Activated T-helper 17 cell treated with anti-CD3 and anti-CD28 coated beads, Interleukin-2, amount 50 U/mL, for 72 hours (primary cell): ENCODE data around the gene ATP5PO. TPM values are rescaled to one million over a fixed set of nuclear protein-coding genes. Genes with fewer than 3 reads are reported as not detected.
"Not testable (repeated sequence)": the region's sequence is repeated elsewhere in the genome, so short reads cannot be mapped to it uniquely, and the experiment has no call there.

ENCODE experiments used
- ATAC-seq: fragments of 150-1000 bp; cut with Tn5 transposase; replicated peaks from 2 replicates; pipeline ENCODE4 v1.10.0; 2021; ENCODE audit warnings: mild to moderate bottlenecking, moderate library complexity
- H3K27ac Mint-ChIP-seq: one replicate; pipeline ENCODE4 v1.8.0; 2022; ENCODE audit warnings: mixed read lengths
- H3K27me3 Mint-ChIP-seq: one replicate; pipeline ENCODE4 v1.8.0; 2022; ENCODE audit warnings: mixed read lengths
- H3K36me3 Mint-ChIP-seq: one replicate; pipeline ENCODE4 v1.8.0; 2022; ENCODE audit warnings: low read depth, mild to moderate bottlenecking, mixed read lengths
- H3K4me1 Mint-ChIP-seq: one replicate; pipeline ENCODE4 v1.8.0; 2022; ENCODE audit warnings: mixed read lengths
- H3K4me3 Mint-ChIP-seq: one replicate; pipeline ENCODE4 v1.8.0; 2022; ENCODE audit warnings: mild to moderate bottlenecking, mixed read lengths
- H3K9me3 Mint-ChIP-seq: one replicate; pipeline ENCODE4 v1.8.0; 2022; ENCODE audit warnings: mixed read lengths
- total RNA-seq, 2 donors: library from RNA; stranded (reverse); gene quantifications; one replicate each; pipeline ENCODE4 v1.2.3, GENCODE V29; 2022

The ATP5PO gene
- total RNA-seq, 2 donors from 2014 or later, result 203 to 227 TPM

DNA sequence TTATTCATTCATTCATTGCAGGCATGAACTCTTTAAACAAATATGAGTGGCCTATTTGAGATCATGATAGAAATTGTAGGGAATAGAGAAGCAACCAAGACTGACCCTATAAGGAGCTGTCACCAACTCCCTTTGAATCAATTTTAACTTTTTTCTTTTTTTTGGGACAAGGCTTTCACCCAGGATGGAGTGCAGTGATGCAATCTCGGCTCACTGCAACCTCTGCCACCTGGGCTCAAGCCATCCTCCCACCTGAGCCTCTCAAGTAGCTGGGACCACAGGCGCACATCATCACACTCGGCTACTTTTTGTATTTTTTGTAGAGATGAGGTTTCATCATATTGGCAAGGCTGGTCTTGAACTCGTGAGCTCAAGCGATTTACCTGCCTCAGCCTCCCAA is 17.1 kb upstream of the ATP5PO start:
- Mint-ChIP-seq H3K4me3 (peak overlapping the region; percentile 92), H3K9me3 (peaks cover 3% of the 10 kb centered on the region), H3K27ac (peak overlapping the region; percentile 98), H3K4me1 (peaks cover 4% of the 10 kb centered on the region), H3K27me3 (no peaks in the 10 kb centered on the region), H3K36me3 (peaks cover 64% of the 10 kb centered on the region)
- no peak for ATAC-seq

DNA sequence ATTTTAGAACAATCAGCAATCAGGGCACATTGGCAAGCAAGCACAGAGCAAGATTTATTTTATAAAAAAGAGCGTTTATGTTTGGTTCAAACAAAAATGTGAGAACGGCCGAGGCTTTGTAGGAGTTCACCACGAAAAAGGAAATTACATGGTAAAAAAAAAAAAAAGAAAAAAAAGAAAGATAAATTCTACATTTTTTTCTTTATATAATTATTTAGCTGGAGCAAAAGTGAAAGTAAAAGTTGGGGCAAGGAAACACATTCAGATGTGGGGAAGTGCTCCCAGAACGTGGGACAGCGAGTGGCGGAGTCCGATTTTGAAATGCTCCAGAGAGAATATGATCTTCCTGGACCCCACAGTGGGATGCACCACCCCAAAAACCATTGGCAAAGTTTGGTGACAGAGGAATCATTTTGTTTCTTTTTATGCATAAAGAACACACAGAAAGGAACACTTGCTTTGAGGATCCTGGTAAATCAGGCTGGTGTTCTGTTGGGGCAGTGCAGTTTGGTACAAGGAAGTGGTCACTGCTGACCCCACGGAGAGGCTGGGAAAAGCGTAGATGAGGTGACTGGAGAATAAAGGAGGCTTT is 16.3 kb upstream of the ATP5PO start:
- peak; percentile 23 for ATAC-seq
- H3K36me3 Mint-ChIP-seq, result peaks cover 58% of the 10 kb centered on the region
- peak overlapping the region; percentile 92 for H3K4me3 Mint-ChIP-seq
- H3K27me3 Mint-ChIP-seq, result no peaks in the 10 kb centered on the region
- peaks cover 3% of the 10 kb centered on the region for H3K9me3 Mint-ChIP-seq
- H3K4me1 Mint-ChIP-seq, result peaks cover 4% of the 10 kb centered on the region
- peak overlapping the region; percentile 98 for H3K27ac Mint-ChIP-seq

DNA sequence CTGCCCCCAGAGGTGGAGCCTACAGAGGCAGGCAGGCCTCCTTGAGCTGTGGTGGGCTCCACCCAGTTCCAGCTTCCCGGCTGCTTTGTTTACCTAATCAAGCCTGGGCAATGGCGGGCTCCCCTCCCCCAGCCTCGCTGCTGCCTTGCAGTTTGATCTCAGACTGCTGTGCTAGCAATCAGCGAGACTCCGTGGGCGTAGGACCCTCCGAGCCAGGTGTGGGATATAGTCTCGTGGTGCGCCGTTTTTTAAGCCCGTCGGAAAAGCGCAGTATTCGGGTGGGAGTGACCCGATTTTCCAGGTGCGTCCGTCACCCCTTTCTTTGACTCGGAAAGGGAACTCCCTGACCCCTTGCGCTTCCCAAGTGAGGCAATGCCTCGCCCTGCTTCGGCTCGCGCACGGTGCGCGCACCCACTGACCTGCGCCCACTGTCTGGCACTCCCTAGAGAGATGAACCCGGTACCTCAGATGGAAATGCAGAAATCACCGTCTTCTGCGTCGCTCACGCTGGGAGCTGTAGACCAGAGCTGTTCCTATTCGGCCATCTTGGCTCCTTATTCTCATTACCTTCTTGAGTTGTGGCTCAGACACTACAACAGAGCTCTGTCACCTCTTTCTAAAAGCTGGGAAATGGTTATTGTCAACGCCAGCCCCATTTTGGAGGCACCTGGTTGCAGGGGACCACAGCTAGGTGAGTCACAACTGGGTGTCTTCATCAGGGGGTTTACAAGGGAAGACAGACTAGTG is 15.6 kb upstream of the ATP5PO start:
- ATAC-seq, result peak; percentile 92
- H3K27me3 Mint-ChIP-seq, H3K4me1 Mint-ChIP-seq, H3K9me3 Mint-ChIP-seq: not testable (repeated sequence)
- Mint-ChIP-seq H3K27ac (peak overlapping the region; percentile 98), H3K36me3 (peaks cover 51% of the 10 kb centered on the region), H3K4me3 (peak overlapping the region; percentile 92)

- not testable (repeated sequence) for ATAC-seq, H3K9me3 Mint-ChIP-seq, H3K27ac Mint-ChIP-seq, H3K27me3 Mint-ChIP-seq, H3K4me3 Mint-ChIP-seq, H3K4me1 Mint-ChIP-seq, H3K36me3 Mint-ChIP-seq
These were observed 10.6 kb upstream of the ATP5PO start for GRCh38 chr21:33926248-33926647.

DNA sequence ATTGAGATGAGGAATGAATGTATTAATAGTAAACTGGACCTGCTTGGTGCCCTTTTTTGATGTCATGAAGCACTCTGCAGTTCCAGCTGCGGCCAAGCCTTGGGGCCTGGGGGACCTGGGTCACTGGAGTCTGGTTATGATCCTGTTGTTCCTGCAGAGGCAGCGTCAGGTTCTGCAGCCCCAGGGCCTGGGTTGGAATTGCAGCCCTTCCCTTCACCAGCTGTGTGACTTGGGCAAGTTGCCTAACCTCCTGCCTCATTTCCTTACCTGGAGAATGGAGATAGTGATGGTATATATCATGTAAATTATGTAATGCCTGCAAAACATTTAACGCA is 9.1 kb upstream of the ATP5PO start:
- no peaks in the 10 kb centered on the region for H3K27me3 Mint-ChIP-seq
- ATAC-seq, result no peak
- H3K4me1 Mint-ChIP-seq, result peaks cover 4% of the 10 kb centered on the region
- no peaks in the 10 kb centered on the region for H3K9me3 Mint-ChIP-seq
- no peak overlapping the region for H3K27ac Mint-ChIP-seq
- H3K4me3 Mint-ChIP-seq, result no peak overlapping the region
- no peaks in the 10 kb centered on the region for H3K36me3 Mint-ChIP-seq

GRCh38 chr21:33924079-33924765 is 8.6 kb upstream of the ATP5PO start:
- Mint-ChIP-seq H3K4me3 (peak overlapping the region; percentile 1), H3K36me3 (no peaks in the 10 kb centered on the region), H3K9me3 (no peaks in the 10 kb centered on the region), H3K4me1 (peaks cover 4% of the 10 kb centered on the region), H3K27ac (no peak overlapping the region), H3K27me3 (no peaks in the 10 kb centered on the region)
- peak; percentile 98 for ATAC-seq

DNA sequence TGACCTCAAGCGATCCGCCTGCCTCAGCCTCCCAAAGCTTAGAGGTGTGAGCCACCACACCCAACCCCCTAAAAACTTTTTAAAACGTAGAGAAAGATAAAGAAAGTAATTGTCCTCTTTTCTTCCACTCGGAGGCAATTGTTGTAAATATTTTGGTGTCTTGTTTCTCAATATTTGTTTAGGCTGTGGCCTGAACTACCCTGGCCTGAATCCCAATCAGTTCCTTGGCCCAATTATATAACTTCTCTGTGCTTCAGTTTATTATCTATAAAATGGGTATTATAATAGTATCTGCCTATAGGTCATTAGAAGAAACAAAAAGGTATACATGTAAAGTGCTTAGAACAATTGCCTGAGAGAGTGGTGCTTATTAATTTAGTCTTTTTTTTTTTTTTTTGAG is 1.8 kb upstream of the ATP5PO start:
- Mint-ChIP-seq H3K4me1 (peaks cover 5% of the 10 kb centered on the region), H3K36me3 (peaks cover 33% of the 10 kb centered on the region), H3K9me3 (no peaks in the 10 kb centered on the region), H3K4me3 (no peak overlapping the region), H3K27ac (no peak overlapping the region), H3K27me3 (no peaks in the 10 kb centered on the region)
- ATAC-seq, result no peak

GRCh38 chr21:33916200-33916567 is 580 bp upstream of the ATP5PO start:
- Mint-ChIP-seq H3K9me3 (no peaks in the 10 kb centered on the region), H3K27ac (peak overlapping the region; percentile 100), H3K36me3 (peaks cover 45% of the 10 kb centered on the region), H3K27me3 (no peaks in the 10 kb centered on the region), H3K4me3 (peak overlapping the region; percentile 99), H3K4me1 (peaks cover 5% of the 10 kb centered on the region)
- ATAC-seq, result no peak

- peak; percentile 19 for ATAC-seq
- Mint-ChIP-seq H3K27ac (peak overlapping the region; percentile 100), H3K27me3 (no peaks in the 10 kb centered on the region)
These were observed 1.4 kb downstream of the ATP5PO start for GRCh38 chr21:33914188-33914587.

DNA sequence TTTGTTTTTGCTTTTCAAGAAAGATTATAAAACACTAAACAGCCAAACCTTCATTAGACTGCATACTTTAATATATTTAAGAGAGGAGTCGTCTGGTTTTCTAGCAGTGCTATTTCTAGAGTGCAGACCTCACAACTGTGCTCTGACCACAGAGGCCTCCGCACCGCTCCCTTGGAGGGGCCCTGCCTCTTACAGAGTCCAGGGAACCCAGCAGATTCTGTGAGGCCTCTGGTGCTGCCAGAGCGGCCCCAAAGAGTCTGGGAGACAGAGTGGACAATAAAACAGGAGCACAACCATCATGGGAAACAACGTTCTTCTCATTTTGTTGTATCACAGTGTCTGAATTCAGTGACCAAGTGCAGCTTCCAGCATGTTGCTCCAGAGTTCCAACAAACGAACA is 5.8 kb downstream of the ATP5PO start:
- no peaks in the 10 kb centered on the region for H3K9me3 Mint-ChIP-seq
- H3K4me3 Mint-ChIP-seq, result no peak overlapping the region
- no peak for ATAC-seq
- H3K4me1 Mint-ChIP-seq, result peaks cover 9% of the 10 kb centered on the region
- no peak overlapping the region for H3K27ac Mint-ChIP-seq
- peaks cover 99% of the 10 kb centered on the region for H3K36me3 Mint-ChIP-seq
- H3K27me3 Mint-ChIP-seq, result no peaks in the 10 kb centered on the region

More at GRCh38 chr21:33914188-33914587, 1.4 kb downstream of the ATP5PO start:
- H3K4me3 Mint-ChIP-seq, result peak overlapping the region; percentile 99
- peaks cover 9% of the 10 kb centered on the region for H3K4me1 Mint-ChIP-seq
- no peaks in the 10 kb centered on the region for H3K9me3 Mint-ChIP-seq
- peaks cover 65% of the 10 kb centered on the region for H3K36me3 Mint-ChIP-seq

DNA sequence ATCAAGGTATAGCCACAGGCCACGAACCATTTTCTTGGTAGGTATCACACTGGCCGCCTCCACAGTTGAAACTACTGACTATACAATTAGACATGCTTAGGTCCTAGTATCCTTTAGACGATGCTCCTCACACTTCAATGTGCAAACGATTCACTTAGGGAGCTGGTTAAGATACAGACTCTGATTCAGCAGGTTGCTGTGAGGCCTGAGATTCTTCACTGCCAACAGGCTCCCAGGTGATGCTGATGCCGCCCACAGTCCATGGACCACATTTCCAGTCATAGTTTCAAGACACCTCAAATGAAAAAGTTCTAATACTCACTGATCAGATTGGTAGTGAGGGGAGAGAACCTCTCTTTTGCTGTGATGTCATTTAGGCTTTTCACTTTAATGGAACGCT is 6.8 kb downstream of the ATP5PO start:
- ATAC-seq, result peak; percentile 98
- H3K4me3 Mint-ChIP-seq, result no peak overlapping the region
- peaks cover 4% of the 10 kb centered on the region for H3K4me1 Mint-ChIP-seq
- H3K36me3 Mint-ChIP-seq, result peaks cover 99% of the 10 kb centered on the region
- H3K27ac Mint-ChIP-seq, result no peak overlapping the region
- no peaks in the 10 kb centered on the region for H3K9me3 Mint-ChIP-seq
- no peaks in the 10 kb centered on the region for H3K27me3 Mint-ChIP-seq

GRCh38 chr21:33904041-33904440 is 11.6 kb downstream of the ATP5PO start:
- Mint-ChIP-seq H3K27ac (peak overlapping the region; percentile 67), H3K4me1 (no peaks in the 10 kb centered on the region), H3K36me3 (peaks cover 88% of the 10 kb centered on the region), H3K4me3 (no peak overlapping the region), H3K9me3 (no peaks in the 10 kb centered on the region), H3K27me3 (no peaks in the 10 kb centered on the region)
- ATAC-seq, result no peak

- no peaks in the 10 kb centered on the region for H3K9me3 Mint-ChIP-seq
- ATAC-seq, result no peak
- H3K36me3 Mint-ChIP-seq, result peaks cover 71% of the 10 kb centered on the region
- no peaks in the 10 kb centered on the region for H3K4me1 Mint-ChIP-seq
- H3K4me3 Mint-ChIP-seq, result no peak overlapping the region
- H3K27ac Mint-ChIP-seq, result no peak overlapping the region
- H3K27me3 Mint-ChIP-seq, result no peaks in the 10 kb centered on the region
These were observed 13.3 kb downstream of the ATP5PO start for GRCh38 chr21:33902349-33902748.

- Mint-ChIP-seq H3K27ac (no peak overlapping the region), H3K4me3 (no peak overlapping the region), H3K36me3 (peaks cover 64% of the 10 kb centered on the region), H3K27me3 (peaks cover 2% of the 10 kb centered on the region), H3K9me3 (no peaks in the 10 kb centered on the region), H3K4me1 (no peaks in the 10 kb centered on the region)
- peak; percentile 56 for ATAC-seq
These were observed 14.0 kb downstream of the ATP5PO start for GRCh38 chr21:33901412-33902288.
